HL-60/S4 treated with phorbol 12-myristate 13-acetate at 8.2 ng/mL for 4 days and 3 days (cell line): ENCODE data around the gene CDH11.

Experiments used
- in situ Hi-C: fragments of 300-500 bp; cut with MboI; formaldehyde crosslinking; loops from 2 replicates; pipeline ENCODE4 v1.15.0; 2022; ENCODE audit warnings: low sequenced_read_pairs

The CDH11 gene

GRCh38 chr16:65117811-65118448 is 3.9 kb downstream of the CDH11 start:
- in situ Hi-C loops, result no loop called here

GRCh38 chr16:65116818-65117430 is 4.9 kb downstream of the CDH11 start:
- in situ Hi-C loops, result no loop called here

- in situ Hi-C loops, result no loop called here
These were observed 5.6 kb downstream of the CDH11 start for GRCh38 chr16:65116216-65116615.

- in situ Hi-C loops, result no loop called here
These were observed 7.3 kb downstream of the CDH11 start for GRCh38 chr16:65114527-65114926.

- in situ Hi-C loops, result no loop called here
These were observed 8.4 kb downstream of the CDH11 start for GRCh38 chr16:65113441-65113840.

- in situ Hi-C loops, result no loop called here
These were observed 10.6 kb downstream of the CDH11 start for GRCh38 chr16:65111306-65111705.

GRCh38 chr16:65106757-65107156 is 15.1 kb downstream of the CDH11 start:
- in situ Hi-C loops, result no loop called here

GRCh38 chr16:65105171-65105570 is 16.7 kb downstream of the CDH11 start:
- in situ Hi-C loops, result no loop called here

GRCh38 chr16:65104471-65104870 is 17.4 kb downstream of the CDH11 start:
- in situ Hi-C loops, result no loop called here

GRCh38 chr16:65102326-65102725 is 19.5 kb downstream of the CDH11 start:
- in situ Hi-C loops, result no loop called here

- in situ Hi-C loops, result no loop called here
These were observed 20.9 kb downstream of the CDH11 start for GRCh38 chr16:65101009-65101408.

GRCh38 chr16:65099607-65100006 is 22.3 kb downstream of the CDH11 start:
- in situ Hi-C loops, result no loop called here

GRCh38 chr16:65098916-65099315 is 22.9 kb downstream of the CDH11 start:
- in situ Hi-C loops, result no loop called here

GRCh38 chr16:65097296-65097695 is 24.6 kb downstream of the CDH11 start:
- in situ Hi-C loops, result no loop called here

GRCh38 chr16:65095906-65096305 is 26.0 kb downstream of the CDH11 start:
- in situ Hi-C loops, result no loop called here

GRCh38 chr16:65095090-65095728 is 26.7 kb downstream of the CDH11 start:
- in situ Hi-C loops, result no loop called here

GRCh38 chr16:65094009-65094408 is 27.9 kb downstream of the CDH11 start:
- in situ Hi-C loops, result no loop called here

- in situ Hi-C loops, result no loop called here
These were observed 38.6 kb downstream of the CDH11 start for GRCh38 chr16:65083164-65083857.

GRCh38 chr16:65079549-65079948 is 42.3 kb downstream of the CDH11 start:
- in situ Hi-C loops, result no loop called here

- in situ Hi-C loops, result no loop called here
These were observed 44.7 kb downstream of the CDH11 start for GRCh38 chr16:65077181-65077580.

- in situ Hi-C loops, result no loop called here
These were observed 46.0 kb downstream of the CDH11 start for GRCh38 chr16:65075877-65076276.
